Bronchial epithelial cell (primary cell): ENCODE measurements around the gene TOMM22. TPM values are rescaled to one million over a fixed set of nuclear protein-coding genes. Genes with fewer than 3 reads are reported as not detected.

Experiments
- DNase-seq: peaks from one replicate; pipeline ENCODE4 v3.0.0-alpha.2; 2010; ENCODE audit warnings: low read depth
- FAIRE-seq: peaks from 2 replicates; lab custom pipeline; 2011; peaks lifted over from hg19 to GRCh38; lab: Jason Lieb, UNC
- H3K27me3 ChIP-seq: 2 replicates; pipeline ENCODE4 v1.5.1; 2011; ENCODE audit warnings: low read length; ENCODE audit not compliant: control insufficient read depth, insufficient read depth
- H3K36me3 ChIP-seq: 2 replicates; pipeline ENCODE4 v1.5.1; 2011; ENCODE audit warnings: low read length; ENCODE audit not compliant: control insufficient read depth, insufficient read depth
- H3K4me3 ChIP-seq: 2 replicates; pipeline ENCODE4 v1.5.1; 2011; ENCODE audit warnings: mild to moderate bottlenecking, low read depth, low read length, control low read depth
- CTCF ChIP-seq: IDR thresholded peaks from 2 replicates; pipeline ENCODE4 v1.5.1; 2011; ENCODE audit warnings: mild to moderate bottlenecking, moderate library complexity, low read length, control low read depth, inconsistent platforms; ENCODE audit not compliant: insufficient read depth, severe bottlenecking
- total RNA-seq: library from RNA; depleted of rRNA; stranded (reverse); fragments of >200 nt; gene quantifications from 2 replicates; pipeline ENCODE4 v1.2.1, GENCODE V29; 2014

Gene TOMM22
- total RNA-seq, 1 donor from 2014 or later: 70.0 TPM

- H3K27me3 ChIP-seq: no peaks in the 10 kb centered on the region
- FAIRE-seq: no peak
Measured at GRCh38 chr22:38713921-38714320, 32.2 kb downstream of the TOMM22 start.

GRCh38 chr22:38715176-38715764 is 33.5 kb downstream of the TOMM22 start:
- DNase-seq (no peak), FAIRE-seq (peak; percentile 79)
- Histone ChIP-seq H3K36me3 (peaks cover 19% of the 10 kb centered on the region), H3K4me3 (no peak overlapping the region), H3K27me3 (no peaks in the 10 kb centered on the region)
- TF ChIP-seq CTCF: no peak

More at GRCh38 chr22:38713921-38714320, 32.2 kb downstream of the TOMM22 start:
- no peak for TF ChIP-seq CTCF
- DNase-seq: no peak
- Histone ChIP-seq H3K4me3 (no peak overlapping the region), H3K36me3 (peaks cover 23% of the 10 kb centered on the region)

- peaks cover 21% of the 10 kb centered on the region for H3K36me3 ChIP-seq
Measured at GRCh38 chr22:38715852-38716251, 34.1 kb downstream of the TOMM22 start.

GRCh38 chr22:38716271-38716670 is 34.5 kb downstream of the TOMM22 start:
- DNase-seq (no peak), FAIRE-seq (no peak)
- Histone ChIP-seq H3K36me3 (peaks cover 21% of the 10 kb centered on the region), H3K4me3 (no peak overlapping the region), H3K27me3 (no peaks in the 10 kb centered on the region)
- TF ChIP-seq CTCF: no peak

More at GRCh38 chr22:38715852-38716251, 34.1 kb downstream of the TOMM22 start:
- no peak for DNase-seq
- no peak for TF ChIP-seq CTCF
- no peaks in the 10 kb centered on the region for H3K27me3 ChIP-seq
- no peak overlapping the region for H3K4me3 ChIP-seq
- FAIRE-seq: no peak

- FAIRE-seq (peak; percentile 91), DNase-seq (no peak)
- Histone ChIP-seq H3K36me3 (peaks cover 25% of the 10 kb centered on the region), H3K4me3 (no peak overlapping the region), H3K27me3 (no peaks in the 10 kb centered on the region)
- no peak for TF ChIP-seq CTCF
Measured at GRCh38 chr22:38716826-38717225, 35.1 kb downstream of the TOMM22 start.

DNA sequence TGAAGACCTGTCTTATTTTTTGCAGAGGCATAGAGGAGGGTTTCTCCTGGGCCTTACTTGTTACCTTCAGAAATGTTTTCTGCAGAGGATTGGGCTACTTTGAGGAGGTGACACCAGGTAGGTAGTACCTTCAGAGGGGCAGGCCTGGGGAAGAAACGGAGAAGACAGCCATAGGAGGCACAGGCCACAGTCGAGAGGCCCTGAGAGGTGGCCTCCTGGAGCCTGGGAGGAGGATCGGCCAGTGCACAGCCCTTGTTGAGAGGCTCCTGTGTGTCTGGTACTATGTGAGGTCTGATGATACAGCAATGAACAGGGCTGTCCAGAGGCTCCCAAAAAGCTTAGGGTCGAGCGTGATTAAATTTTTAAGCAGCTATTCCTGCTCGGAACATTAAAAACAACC is 35.5 kb downstream of the TOMM22 start:
- DNase-seq (no peak), FAIRE-seq (no peak)
- Histone ChIP-seq H3K27me3 (no peaks in the 10 kb centered on the region), H3K4me3 (no peak overlapping the region), H3K36me3 (peaks cover 27% of the 10 kb centered on the region)
- TF ChIP-seq CTCF: no peak
